HEK293T (cell line): ENCODE data around the gene IGF1R.

Experiments used
- BHLHE40 ChIP-seq: fragments of 450-650 bp; IDR thresholded peaks from 2 replicates; pipeline ENCODE4 v1.6.1; 2016; ENCODE audit warnings: mild to moderate bottlenecking, moderate library complexity, borderline replicate concordance
- CTBP1 ChIP-seq: fragments of 450-650 bp; IDR thresholded peaks from 2 replicates; pipeline ENCODE4 v1.6.1; 2016; ENCODE audit warnings: borderline replicate concordance
- FOXK2 ChIP-seq: fragments of 450-650 bp; IDR thresholded peaks from 2 replicates; pipeline ENCODE4 v1.6.1; 2016; ENCODE audit warnings: mild to moderate bottlenecking
- NFRKB ChIP-seq: fragments of 450-650 bp; IDR thresholded peaks from 2 replicates; pipeline ENCODE4 v1.6.1; 2016; ENCODE audit warnings: mild to moderate bottlenecking, moderate library complexity
- ZNF384 ChIP-seq: fragments of 450-650 bp; IDR thresholded peaks from 2 replicates; pipeline ENCODE4 v1.6.1; 2016

DNA sequence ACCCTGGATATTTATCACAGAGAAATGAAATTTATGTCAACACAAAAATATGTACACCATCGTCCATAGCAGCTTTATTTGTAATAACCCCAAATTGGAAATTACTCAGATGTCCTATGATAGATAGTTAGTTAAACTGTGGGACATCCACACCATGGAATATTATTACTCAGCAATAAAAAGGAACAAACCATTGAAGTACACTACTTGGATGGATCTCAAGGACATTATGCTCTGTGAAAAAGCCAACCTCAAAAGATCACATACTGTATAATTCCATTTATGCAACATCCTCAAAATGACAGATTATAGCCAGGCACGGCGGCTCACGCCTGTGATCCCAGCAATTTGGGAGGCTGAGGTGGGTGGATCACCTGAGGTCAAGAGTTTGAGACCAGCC lies 246.0 kb downstream of the IGF1R start:
- TF ChIP-seq NFRKB, result no peak
- TF ChIP-seq FOXK2, result no peak
- TF ChIP-seq CTBP1, result no peak
- TF ChIP-seq BHLHE40, result no peak
- TF ChIP-seq ZNF384, result no peak
